SW480 (cell line): ENCODE data around the gene ZNF425.
A peak's percentile ranks its signal among the peaks of the same experiment; 100 is the strongest.
"Not testable (repeated sequence)": the region's sequence is repeated elsewhere in the genome, so short reads cannot be mapped to it uniquely, and the experiment has no call there.

Experiments
- DNase-seq: peaks from one replicate; pipeline ENCODE4 v3.0.0-alpha.2; 2016; ENCODE audit warnings: low spot score

The ZNF425 gene

GRCh38 chr7:149074116-149074885 is 51.8 kb downstream of the ZNF425 start:
- DNase-seq: no peak

DNA sequence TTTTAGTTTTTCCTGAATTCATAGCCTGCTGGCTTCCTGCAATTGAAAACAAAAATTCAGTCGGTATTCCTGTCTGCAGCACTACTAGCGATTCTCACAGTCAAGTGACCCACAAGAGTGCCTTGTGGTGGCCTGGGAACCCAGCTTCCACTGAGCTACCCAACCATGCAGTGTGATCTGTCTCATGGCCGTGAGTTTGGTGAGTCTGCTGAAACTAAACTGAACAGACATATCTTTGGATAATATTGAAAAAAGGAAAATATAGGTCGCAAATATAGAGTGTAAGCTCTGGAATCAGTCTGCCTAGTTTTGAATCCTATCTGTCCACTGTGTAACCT is 53.7 kb downstream of the ZNF425 start:
- DNase-seq: no peak

GRCh38 chr7:149071641-149072437 is 54.3 kb downstream of the ZNF425 start:
- DNase-seq: no peak

GRCh38 chr7:149071182-149071635 is 54.9 kb downstream of the ZNF425 start:
- DNase-seq: no peak

DNA sequence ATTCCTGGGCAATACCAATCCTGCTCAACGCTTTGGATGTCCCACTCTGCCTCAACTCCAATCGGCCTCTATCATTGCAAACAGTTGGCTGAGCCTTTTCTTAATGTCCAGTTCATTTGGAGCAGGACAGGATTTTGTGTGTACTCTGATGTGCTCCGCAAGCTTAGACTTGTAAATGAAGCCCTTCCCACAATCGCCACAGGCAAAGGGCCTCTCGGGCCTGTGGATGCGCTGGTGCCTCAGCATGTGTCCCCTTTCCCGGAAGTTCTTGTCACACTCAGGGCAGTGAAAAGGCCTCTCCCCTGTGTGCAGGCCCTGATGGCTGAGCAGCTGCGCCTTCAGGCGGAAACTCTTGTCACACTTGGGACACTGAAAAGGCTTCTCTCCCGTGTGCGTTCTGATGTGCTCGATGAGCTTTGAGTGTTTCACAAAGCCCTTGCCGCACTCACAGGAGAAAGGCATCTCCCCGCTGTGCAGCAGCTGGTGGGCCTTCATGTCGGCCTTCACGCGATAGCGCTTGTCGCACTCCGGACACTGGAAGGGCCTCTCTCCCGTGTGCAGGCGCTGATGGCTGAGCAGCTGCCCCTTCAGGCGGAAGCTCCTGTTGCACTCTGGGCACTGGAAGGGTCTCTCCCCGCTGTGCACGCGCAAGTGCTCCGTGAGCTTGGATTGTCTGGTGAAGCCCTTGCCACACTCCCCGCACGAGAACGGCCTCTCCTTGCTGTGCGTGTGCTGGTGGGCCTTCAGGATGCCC is 55.6 kb downstream of the ZNF425 start:
- DNase-seq: no peak

DNA sequence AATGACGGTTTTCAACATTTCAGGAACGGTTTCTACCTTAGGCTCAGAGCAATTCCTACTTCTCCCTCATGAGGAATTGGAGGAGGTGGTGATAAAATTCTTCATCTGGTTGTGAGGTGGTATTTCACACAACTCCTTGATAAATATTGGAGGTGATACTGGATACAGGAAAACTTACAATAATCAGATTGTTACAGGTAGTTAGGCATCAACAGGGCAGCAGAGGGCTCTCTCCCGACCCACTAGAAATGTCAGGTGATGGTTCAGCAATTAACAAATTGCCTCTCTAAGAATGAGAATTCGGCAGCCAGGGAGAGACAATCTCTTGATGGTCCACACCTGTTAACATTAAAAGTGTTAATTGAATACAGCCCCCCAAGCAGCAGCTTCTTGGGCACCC is 58.3 kb downstream of the ZNF425 start:
- peak; percentile 18 for DNase-seq

- DNase-seq: no peak
Measured at GRCh38 chr7:149063476-149063875, 62.6 kb downstream of the ZNF425 start.

- not testable (repeated sequence) for DNase-seq
Measured at GRCh38 chr7:149062217-149062899, 63.8 kb downstream of the ZNF425 start.

- DNase-seq: no peak
Measured at GRCh38 chr7:149060156-149060555, 66.0 kb downstream of the ZNF425 start.

- no peak for DNase-seq
Measured at GRCh38 chr7:149053885-149054284, 72.2 kb downstream of the ZNF425 start.

- DNase-seq: no peak
Measured at GRCh38 chr7:149053384-149053783, 72.7 kb downstream of the ZNF425 start.
